ENCODE results near the gene ICAM4. TPM values are rescaled to one million over a fixed set of nuclear protein-coding genes. Genes with fewer than 3 reads are reported as not detected.

Gene ICAM4
- total and polyA plus RNA-seq, 9 of the 15 experiments (the other 6 are each of a cell fraction or from before 2014, with no cell fraction given), result 14.1 to 86.1 (median 29.6) TPM

DNA sequence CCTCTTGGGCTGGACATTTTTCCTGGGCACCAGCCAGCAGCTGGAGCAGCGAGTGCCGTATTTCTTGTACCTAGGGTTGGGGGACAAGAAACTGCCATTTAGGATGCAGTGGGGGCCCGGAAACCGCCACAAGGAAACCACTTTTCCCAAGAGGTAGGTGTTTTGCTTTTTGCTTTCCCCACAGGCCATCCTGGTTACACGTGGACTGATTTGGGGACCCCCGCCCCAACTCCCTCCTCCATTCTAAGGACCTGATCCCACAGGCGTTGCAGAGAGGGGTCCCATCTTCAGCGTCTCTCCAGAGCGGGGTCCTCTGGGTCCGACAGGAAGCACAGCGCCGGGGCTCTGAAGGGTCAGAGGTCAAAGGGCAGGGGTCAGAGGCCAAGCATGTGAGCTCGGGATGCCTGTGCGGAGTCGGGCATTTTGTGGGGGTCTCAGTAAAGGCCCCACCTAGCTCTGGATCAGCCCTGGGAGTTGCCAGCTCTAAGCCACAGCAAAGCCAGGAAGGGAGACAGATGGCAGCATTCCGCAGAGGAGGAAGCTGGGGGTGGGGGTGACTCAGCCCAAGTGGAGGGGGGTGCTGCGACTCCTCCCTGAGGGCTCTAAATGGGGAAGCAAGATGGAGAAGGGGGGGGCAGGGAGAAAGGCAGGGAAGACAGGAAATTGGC lies 18.5 kb downstream of the ICAM4 start (continued):
- TF ChIP-seq, protein P1, sequence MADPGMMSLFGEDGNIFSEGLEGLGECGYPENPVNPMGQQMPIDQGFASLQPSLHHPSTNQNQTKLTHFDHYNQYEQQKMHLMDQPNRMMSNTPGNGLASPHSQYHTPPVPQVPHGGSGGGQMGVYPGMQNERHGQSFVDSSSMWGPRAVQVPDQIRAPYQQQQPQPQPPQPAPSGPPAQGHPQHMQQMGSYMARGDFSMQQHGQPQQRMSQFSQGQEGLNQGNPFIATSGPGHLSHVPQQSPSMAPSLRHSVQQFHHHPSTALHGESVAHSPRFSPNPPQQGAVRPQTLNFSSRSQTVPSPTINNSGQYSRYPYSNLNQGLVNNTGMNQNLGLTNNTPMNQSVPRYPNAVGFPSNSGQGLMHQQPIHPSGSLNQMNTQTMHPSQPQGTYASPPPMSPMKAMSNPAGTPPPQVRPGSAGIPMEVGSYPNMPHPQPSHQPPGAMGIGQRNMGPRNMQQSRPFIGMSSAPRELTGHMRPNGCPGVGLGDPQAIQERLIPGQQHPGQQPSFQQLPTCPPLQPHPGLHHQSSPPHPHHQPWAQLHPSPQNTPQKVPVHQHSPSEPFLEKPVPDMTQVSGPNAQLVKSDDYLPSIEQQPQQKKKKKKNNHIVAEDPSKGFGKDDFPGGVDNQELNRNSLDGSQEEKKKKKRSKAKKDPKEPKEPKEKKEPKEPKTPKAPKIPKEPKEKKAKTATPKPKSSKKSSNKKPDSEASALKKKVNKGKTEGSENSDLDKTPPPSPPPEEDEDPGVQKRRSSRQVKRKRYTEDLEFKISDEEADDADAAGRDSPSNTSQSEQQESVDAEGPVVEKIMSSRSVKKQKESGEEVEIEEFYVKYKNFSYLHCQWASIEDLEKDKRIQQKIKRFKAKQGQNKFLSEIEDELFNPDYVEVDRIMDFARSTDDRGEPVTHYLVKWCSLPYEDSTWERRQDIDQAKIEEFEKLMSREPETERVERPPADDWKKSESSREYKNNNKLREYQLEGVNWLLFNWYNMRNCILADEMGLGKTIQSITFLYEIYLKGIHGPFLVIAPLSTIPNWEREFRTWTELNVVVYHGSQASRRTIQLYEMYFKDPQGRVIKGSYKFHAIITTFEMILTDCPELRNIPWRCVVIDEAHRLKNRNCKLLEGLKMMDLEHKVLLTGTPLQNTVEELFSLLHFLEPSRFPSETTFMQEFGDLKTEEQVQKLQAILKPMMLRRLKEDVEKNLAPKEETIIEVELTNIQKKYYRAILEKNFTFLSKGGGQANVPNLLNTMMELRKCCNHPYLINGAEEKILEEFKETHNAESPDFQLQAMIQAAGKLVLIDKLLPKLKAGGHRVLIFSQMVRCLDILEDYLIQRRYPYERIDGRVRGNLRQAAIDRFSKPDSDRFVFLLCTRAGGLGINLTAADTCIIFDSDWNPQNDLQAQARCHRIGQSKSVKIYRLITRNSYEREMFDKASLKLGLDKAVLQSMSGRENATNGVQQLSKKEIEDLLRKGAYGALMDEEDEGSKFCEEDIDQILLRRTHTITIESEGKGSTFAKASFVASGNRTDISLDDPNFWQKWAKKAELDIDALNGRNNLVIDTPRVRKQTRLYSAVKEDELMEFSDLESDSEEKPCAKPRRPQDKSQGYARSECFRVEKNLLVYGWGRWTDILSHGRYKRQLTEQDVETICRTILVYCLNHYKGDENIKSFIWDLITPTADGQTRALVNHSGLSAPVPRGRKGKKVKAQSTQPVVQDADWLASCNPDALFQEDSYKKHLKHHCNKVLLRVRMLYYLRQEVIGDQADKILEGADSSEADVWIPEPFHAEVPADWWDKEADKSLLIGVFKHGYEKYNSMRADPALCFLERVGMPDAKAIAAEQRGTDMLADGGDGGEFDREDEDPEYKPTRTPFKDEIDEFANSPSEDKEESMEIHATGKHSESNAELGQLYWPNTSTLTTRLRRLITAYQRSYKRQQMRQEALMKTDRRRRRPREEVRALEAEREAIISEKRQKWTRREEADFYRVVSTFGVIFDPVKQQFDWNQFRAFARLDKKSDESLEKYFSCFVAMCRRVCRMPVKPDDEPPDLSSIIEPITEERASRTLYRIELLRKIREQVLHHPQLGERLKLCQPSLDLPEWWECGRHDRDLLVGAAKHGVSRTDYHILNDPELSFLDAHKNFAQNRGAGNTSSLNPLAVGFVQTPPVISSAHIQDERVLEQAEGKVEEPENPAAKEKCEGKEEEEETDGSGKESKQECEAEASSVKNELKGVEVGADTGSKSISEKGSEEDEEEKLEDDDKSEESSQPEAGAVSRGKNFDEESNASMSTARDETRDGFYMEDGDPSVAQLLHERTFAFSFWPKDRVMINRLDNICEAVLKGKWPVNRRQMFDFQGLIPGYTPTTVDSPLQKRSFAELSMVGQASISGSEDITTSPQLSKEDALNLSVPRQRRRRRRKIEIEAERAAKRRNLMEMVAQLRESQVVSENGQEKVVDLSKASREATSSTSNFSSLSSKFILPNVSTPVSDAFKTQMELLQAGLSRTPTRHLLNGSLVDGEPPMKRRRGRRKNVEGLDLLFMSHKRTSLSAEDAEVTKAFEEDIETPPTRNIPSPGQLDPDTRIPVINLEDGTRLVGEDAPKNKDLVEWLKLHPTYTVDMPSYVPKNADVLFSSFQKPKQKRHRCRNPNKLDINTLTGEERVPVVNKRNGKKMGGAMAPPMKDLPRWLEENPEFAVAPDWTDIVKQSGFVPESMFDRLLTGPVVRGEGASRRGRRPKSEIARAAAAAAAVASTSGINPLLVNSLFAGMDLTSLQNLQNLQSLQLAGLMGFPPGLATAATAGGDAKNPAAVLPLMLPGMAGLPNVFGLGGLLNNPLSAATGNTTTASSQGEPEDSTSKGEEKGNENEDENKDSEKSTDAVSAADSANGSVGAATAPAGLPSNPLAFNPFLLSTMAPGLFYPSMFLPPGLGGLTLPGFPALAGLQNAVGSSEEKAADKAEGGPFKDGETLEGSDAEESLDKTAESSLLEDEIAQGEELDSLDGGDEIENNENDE (IDR thresholded peaks at IDR 0.05; ENCODE audit: low read depth, low read length), result no peak
- TF ChIP-seq FUS (optimal IDR thresholded peaks at IDR 0.05; ENCODE audit: low read depth, low read length) (no peak), BMI1 (IDR thresholded peaks at IDR 0.05; ENCODE audit: low read length) (no peak), ZNF274 (IDR thresholded peaks at IDR 0.05; ENCODE audit: borderline replicate concordance, low read depth, low read length) (no peak), SIN3A (IDR thresholded peaks at IDR 0.05; ENCODE audit: borderline replicate concordance in 2 of 2, control insufficient read depth in 1 of 2, low read depth in 2 of 2, low read length in 2 of 2) (no peak), KLF6 (CRISPR knock-in tag; IDR thresholded peaks at IDR 0.05; ENCODE audit: borderline replicate concordance) (no peak), TCF3 (CRISPR knock-in tag; IDR thresholded peaks at IDR 0.05) (no peak), ZNF133 (CRISPR knock-in tag; IDR thresholded peaks at IDR 0.05) (no peak), ZBTB7A (IDR thresholded peaks at IDR 0.05; ENCODE audit: borderline replicate concordance, control insufficient read depth, low read depth, low read length) (peak; percentile 72; the same call in 1 of the 2 replicates)
- TF ChIP-seq, protein P2, sequence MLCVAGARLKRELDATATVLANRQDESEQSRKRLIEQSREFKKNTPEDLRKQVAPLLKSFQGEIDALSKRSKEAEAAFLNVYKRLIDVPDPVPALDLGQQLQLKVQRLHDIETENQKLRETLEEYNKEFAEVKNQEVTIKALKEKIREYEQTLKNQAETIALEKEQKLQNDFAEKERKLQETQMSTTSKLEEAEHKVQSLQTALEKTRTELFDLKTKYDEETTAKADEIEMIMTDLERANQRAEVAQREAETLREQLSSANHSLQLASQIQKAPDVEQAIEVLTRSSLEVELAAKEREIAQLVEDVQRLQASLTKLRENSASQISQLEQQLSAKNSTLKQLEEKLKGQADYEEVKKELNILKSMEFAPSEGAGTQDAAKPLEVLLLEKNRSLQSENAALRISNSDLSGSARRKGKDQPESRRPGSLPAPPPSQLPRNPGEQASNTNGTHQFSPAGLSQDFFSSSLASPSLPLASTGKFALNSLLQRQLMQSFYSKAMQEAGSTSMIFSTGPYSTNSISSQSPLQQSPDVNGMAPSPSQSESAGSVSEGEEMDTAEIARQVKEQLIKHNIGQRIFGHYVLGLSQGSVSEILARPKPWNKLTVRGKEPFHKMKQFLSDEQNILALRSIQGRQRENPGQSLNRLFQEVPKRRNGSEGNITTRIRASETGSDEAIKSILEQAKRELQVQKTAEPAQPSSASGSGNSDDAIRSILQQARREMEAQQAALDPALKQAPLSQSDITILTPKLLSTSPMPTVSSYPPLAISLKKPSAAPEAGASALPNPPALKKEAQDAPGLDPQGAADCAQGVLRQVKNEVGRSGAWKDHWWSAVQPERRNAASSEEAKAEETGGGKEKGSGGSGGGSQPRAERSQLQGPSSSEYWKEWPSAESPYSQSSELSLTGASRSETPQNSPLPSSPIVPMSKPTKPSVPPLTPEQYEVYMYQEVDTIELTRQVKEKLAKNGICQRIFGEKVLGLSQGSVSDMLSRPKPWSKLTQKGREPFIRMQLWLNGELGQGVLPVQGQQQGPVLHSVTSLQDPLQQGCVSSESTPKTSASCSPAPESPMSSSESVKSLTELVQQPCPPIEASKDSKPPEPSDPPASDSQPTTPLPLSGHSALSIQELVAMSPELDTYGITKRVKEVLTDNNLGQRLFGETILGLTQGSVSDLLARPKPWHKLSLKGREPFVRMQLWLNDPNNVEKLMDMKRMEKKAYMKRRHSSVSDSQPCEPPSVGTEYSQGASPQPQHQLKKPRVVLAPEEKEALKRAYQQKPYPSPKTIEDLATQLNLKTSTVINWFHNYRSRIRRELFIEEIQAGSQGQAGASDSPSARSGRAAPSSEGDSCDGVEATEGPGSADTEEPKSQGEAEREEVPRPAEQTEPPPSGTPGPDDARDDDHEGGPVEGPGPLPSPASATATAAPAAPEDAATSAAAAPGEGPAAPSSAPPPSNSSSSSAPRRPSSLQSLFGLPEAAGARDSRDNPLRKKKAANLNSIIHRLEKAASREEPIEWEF (CRISPR knock-in tag; IDR thresholded peaks at IDR 0.05), result no peak
